Testis (tissue), 3 donors: ENCODE data around the gene TRMT44. TPM values are rescaled to one million over a fixed set of nuclear protein-coding genes. Genes with fewer than 3 reads are reported as not detected.

Experiments used
- DNase-seq: peaks from one replicate; pipeline ENCODE4 v3.0.0-alpha.2; 2019
- H3K27ac ChIP-seq, 2 donors: fragments of 200-600 bp; sonication (generic); one replicate each; pipeline ENCODE4 v1.5.1; 2019
- H3K27me3 ChIP-seq: fragments of 200-600 bp; sonication (generic); one replicate; pipeline ENCODE4 v1.5.1; 2019
- H3K36me3 ChIP-seq: fragments of 200-600 bp; sonication (generic); one replicate; pipeline ENCODE4 v1.5.1; 2017; ENCODE audit warnings: low read depth; ENCODE audit errors: missing control alignments
- H3K4me1 ChIP-seq: fragments of 200-600 bp; sonication (generic); one replicate; pipeline ENCODE4 v1.5.1; 2019
- H3K4me3 ChIP-seq, 2 donors: fragments of 200-600 bp; sonication (generic); one replicate each; pipeline ENCODE4 v1.5.1; 2017 to 2019
- H3K9me3 ChIP-seq: fragments of 200-600 bp; sonication (generic); one replicate; pipeline ENCODE4 v1.5.1; 2017
- CTCF ChIP-seq, 3 experiments: fragments of 450-650 bp in 2 of 3; fragments of 200-600 bp in 1 of 3; sonication (generic) in 1 of 3; IDR thresholded peaks; one replicate each; pipeline ENCODE4 v1.5.1; 2016 to 2019; ENCODE audit warnings: antibody characterized with exemption in 3 of 3, mild to moderate bottlenecking in 2 of 3, moderate library complexity in 1 of 3
- POLR2A ChIP-seq: fragments of 450-650 bp; IDR thresholded peaks from one replicate; pipeline ENCODE4 v1.6.1; 2017; ENCODE audit warnings: antibody characterized with exemption, mild to moderate bottlenecking, moderate library complexity
- WGBS, 2 donors: methylation state at CpG; one replicate each; pipeline ENCODE4 v1.1.5; 2018; 5-methylcytosine and 5-hydroxymethylcytosine counted together
- intact Hi-C: fragments of 100-400 bp; cut with DNase I; formaldehyde crosslinking; loops from one replicate; pipeline ENCODE4 v1.15.1; 2023; ENCODE audit warnings: low total_unique reads
- polyA plus RNA-seq: library from polyadenylated mRNA; stranded (reverse); fragments of 350-450 nt; fragmentation: Illumina TruSeq; extraction: RNeasy Lipid Tissue Mini Kit (QIAGEN cat#74804); gene quantifications from one replicate; pipeline ENCODE4 v1.2.3, GENCODE V29; 2014; ENCODE audit warnings: low read depth, low replicate concordance; ENCODE audit not compliant: insufficient read depth
- small RNA-seq, 2 donors: library from RNA; depleted of rRNA; stranded (forward); fragments of <200 nt; gene quantifications; one replicate each; pipeline ENCODE3, GENCODE V24; 2016
- total RNA-seq, 2 donors: library from RNA; depleted of rRNA; stranded (reverse); fragments of >200 nt; gene quantifications; one replicate each; pipeline ENCODE4 v1.2.3, GENCODE V29; 2016

TRMT44 gene
- total and polyA plus RNA-seq, 3 donors from 2014 or later: 20.9 to 52.7 (median 41.3) TPM

- Histone ChIP-seq H3K4me1 (no peaks in the 10 kb centered on the region), H3K4me3 (no peak overlapping the region), H3K9me3 (no peaks in the 10 kb centered on the region), H3K36me3 (no peaks in the 10 kb centered on the region), H3K27me3 (no peaks in the 10 kb centered on the region), H3K27ac (no peak overlapping the region)
- no peak for TF ChIP-seq POLR2A
- TF ChIP-seq CTCF (IDR thresholded peaks at IDR 0.05): no peak
- WGBS, 2 donors: 78 to 79% methylated on average over 12 of the region's 12 CpGs
- DNase-seq: no peak
- intact Hi-C loops: no loop called here
Measured at GRCh38 chr4:8524595-8525382, 84.2 kb downstream of the TRMT44 start.

DNA sequence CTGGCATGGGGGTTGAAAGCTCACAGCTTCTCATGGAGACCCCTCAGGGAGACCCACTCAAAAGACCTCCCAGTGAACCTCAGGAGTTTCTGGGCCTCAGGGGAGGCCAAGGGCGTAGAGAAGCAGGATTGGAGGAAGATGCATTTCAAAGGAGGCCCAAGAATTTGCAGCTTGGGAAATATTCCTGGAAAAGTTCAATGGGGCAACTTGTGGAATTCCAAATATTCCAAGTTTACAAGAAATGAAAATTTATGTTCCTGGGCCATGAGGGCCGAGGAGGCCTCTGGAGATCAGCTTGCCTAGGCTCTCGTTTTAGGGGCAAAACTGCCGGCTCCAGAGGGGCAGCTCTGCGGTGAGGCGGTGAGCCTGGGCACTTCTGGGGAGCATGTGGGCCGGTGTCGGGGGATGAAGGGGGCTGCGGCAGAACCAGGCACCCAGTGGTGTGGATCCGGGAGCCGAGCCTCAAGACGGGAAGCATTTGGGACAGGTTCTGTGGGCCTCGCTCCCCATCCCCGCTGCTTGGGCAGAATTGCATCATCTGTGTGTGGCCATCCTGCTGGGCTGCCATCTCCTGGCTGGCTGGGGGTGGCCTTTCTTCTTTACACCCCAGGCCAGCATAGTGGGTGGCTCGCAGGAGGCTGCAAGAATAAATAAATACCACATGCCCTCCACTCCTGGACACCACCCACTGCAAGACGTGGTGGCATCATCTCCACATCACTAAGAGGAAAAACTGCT lies 85.0 kb downstream of the TRMT44 start:
- Histone ChIP-seq H3K36me3 (no peaks in the 10 kb centered on the region), H3K27me3 (no peaks in the 10 kb centered on the region), H3K4me1 (no peaks in the 10 kb centered on the region), H3K27ac (no peak overlapping the region), H3K9me3 (no peaks in the 10 kb centered on the region), H3K4me3 (no peak overlapping the region)
- no peak for DNase-seq
- intact Hi-C loops: no loop called here
- 72% methylated on average over 5 to 15 of the region's 16 CpGs for WGBS, 2 donors
- no peak for TF ChIP-seq POLR2A
- TF ChIP-seq CTCF (IDR thresholded peaks at IDR 0.05): no peak

Small RNAs within 50 kb of the gene (small RNA-seq; reads per million reads assigned to genes)
- 0.37 to 0.66 reads per million in 2 donors for gene RNA5SP152

Other genes with a start within 250 kb of the TRMT44 start
- gene SH3TC1, start 241.5 kb upstream of the TRMT44 start, total RNA-seq: 10 to 100 TPM in 1 of 2 donors, 1 to 10 TPM in 1; 4.0 to 12.6 TPM
- 3.2 TPM for gene SH3TC1, start 241.5 kb upstream of the TRMT44 start, polyA plus RNA-seq
- 10 to 100 TPM in 1 of 2 donors, 1 to 10 TPM in 1; 6.1 to 12.2 TPM for gene HTRA3, start 171.0 kb upstream of the TRMT44 start, total RNA-seq
- 17.3 TPM for gene HTRA3, start 171.0 kb upstream of the TRMT44 start, polyA plus RNA-seq
- 10 to 100 TPM; 29.8 to 35.9 TPM for gene ACOX3, start 54 bp upstream of the TRMT44 start, total RNA-seq
- gene ACOX3, start 54 bp upstream of the TRMT44 start, polyA plus RNA-seq: 8.6 TPM
- gene GPR78, start 139.6 kb downstream of the TRMT44 start, total RNA-seq: under 1 TPM; 0.39 to 0.99 TPM
- 0.34 TPM for gene GPR78, start 139.6 kb downstream of the TRMT44 start, polyA plus RNA-seq
- gene CPZ, start 152.0 kb downstream of the TRMT44 start, total RNA-seq: 10 to 100 TPM in 1 of 2 donors, 1 to 10 TPM in 1; 2.0 to 10.2 TPM
- 21.9 TPM for gene CPZ, start 152.0 kb downstream of the TRMT44 start, polyA plus RNA-seq